Inflammatory macrophage (primary cell): ENCODE measurements around the gene KCNMA1.
A peak's percentile ranks its signal among the peaks of the same experiment; 100 is the strongest.

Experiments used
- DNase-seq, 2 donors: peaks; one replicate each; pipeline ENCODE4 v3.0.0-alpha.2; 2020 to 2022

KCNMA1 gene

GRCh38 chr10:77478247-77478961 is 159.2 kb downstream of the KCNMA1 start:
- DNase-seq = no peak

- no peak for DNase-seq
Observed at GRCh38 chr10:77475522-77475921, 162.1 kb downstream of the KCNMA1 start.

DNA sequence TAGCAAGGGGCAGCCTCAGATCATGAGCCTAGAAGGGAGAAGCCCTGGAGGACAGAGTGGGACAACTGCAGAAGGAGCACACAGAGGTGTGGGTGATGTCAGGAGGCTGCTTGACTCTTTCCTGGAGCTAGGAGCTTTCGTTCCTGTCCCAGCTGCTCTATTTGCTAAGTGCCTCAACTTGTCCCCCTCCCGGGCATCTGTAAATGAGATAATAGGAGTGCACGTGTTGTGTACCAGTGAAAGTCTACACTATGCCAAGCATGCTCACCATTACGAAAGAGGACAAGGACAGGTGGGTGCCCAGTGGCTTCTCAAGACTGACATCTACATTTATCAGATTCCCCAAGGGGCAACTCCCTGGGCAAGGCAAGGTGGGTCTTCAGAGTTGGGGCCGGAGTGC is 162.7 kb downstream of the KCNMA1 start:
- no peak for DNase-seq

GRCh38 chr10:77474386-77474785 is 163.2 kb downstream of the KCNMA1 start:
- no peak for DNase-seq

GRCh38 chr10:77472146-77472545 is 165.5 kb downstream of the KCNMA1 start:
- no peak for DNase-seq

DNA sequence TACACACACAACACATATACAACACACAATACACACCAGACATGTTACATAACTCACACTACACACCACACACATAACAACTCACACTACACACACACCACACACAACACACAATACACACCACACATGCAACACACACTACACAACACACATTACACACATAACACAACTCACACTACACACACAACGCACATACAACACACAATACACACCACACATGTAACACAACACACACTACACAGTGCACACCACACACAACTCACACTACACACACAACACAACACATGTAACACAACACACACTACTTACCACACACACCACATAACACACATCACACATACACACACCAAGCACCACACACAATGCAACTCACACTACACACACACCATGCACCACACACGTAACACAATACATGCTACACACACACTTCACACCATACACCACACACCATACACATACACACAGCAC is 166.5 kb downstream of the KCNMA1 start:
- DNase-seq = no peak

DNA sequence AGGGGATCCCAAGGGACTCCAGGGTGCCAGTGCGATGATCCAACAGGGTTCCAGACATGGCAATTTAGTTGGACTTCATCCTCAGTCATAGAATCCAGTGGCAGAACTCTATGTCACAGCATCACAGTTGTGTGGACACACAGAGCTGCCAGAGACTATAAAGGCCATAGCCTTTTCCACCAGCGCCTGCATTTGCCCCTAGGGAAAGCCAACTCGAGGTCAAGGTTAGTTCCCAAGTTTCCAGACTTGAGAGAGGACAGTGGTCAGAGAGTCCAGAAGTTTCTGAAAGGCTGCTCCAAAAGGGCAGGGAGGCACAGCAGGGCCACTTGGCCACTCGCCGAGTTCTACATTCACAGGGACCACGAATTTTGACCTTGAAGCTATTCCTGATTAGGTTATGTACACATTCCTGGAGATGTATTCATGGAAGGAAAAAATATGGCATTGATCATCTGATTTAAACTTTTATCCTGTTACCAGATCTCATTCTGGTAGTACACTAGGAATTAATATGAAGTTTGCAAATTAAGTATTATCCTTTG is 170.1 kb downstream of the KCNMA1 start:
- DNase-seq = no peak

DNA sequence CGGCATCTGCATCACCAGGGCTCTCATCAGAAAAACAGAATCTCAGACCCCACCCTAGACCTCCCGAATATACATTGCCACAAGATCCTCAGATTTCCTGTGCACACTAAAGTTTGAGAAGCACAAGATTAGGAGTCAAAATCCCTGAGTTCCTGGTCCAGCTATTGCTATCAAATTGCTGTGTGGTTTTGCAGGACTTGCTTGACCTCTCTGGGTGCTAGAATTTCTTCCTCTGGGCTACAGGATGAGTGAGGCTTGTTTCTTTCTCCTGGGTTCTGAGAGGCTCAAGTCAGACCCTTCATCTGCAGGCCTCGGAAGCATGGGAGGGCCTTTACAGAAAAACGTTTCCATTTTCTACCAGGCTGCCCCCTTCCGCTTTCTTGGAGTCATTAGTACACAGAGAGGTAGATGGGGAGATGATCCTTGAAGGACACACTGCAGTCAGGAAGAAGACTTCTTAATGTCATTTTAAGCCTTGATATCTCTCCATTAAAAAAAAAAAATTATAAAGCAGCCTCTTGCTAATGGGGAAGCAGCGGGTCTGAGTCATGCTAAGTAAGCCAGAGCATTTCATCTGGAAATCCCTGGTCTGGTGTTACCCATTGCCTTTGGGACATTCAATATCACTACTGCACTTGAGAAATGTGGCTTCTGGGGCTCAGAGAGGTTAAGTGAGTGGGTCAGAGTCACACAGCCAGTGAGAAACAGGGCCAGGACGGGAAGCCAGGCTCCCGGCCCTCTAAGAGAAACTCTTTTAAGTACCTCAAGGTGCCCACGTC is 173.5 kb downstream of the KCNMA1 start:
- peak in 1 of 2 donors; percentile 53 for DNase-seq

GRCh38 chr10:77463499-77463898 is 174.1 kb downstream of the KCNMA1 start:
- DNase-seq = no peak

- no peak for DNase-seq
Observed at GRCh38 chr10:77461636-77462296, 175.8 kb downstream of the KCNMA1 start.

GRCh38 chr10:77459905-77460304 is 177.7 kb downstream of the KCNMA1 start:
- DNase-seq = no peak

- DNase-seq = no peak
Observed at GRCh38 chr10:77458986-77459590, 178.5 kb downstream of the KCNMA1 start.

GRCh38 chr10:77457721-77458120 is 179.9 kb downstream of the KCNMA1 start:
- DNase-seq = no peak

- DNase-seq = no peak
Observed at GRCh38 chr10:77457266-77457665, 180.3 kb downstream of the KCNMA1 start.

GRCh38 chr10:77456414-77456813 is 181.2 kb downstream of the KCNMA1 start:
- peak in 1 of 2 donors; percentile 4 for DNase-seq

DNA sequence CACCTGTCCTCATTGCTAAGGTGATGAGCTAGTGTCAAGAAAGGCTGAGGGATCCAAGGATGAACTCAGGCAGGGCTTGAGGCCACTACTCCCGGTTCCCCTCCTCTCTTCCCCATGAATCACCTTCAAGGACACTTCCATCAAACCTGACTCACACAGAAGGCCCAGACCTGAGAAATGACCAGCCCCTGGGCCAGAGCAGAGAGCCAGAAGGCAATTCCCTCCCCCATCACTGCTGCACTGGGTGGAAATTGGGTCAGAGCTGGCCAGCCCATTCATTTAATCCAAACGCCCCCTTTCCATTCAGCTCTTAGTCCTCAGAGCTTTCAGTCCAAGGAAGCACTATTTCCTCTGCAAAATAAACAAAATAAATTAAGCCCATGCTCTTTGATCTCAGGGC is 182.0 kb downstream of the KCNMA1 start:
- no peak for DNase-seq

DNA sequence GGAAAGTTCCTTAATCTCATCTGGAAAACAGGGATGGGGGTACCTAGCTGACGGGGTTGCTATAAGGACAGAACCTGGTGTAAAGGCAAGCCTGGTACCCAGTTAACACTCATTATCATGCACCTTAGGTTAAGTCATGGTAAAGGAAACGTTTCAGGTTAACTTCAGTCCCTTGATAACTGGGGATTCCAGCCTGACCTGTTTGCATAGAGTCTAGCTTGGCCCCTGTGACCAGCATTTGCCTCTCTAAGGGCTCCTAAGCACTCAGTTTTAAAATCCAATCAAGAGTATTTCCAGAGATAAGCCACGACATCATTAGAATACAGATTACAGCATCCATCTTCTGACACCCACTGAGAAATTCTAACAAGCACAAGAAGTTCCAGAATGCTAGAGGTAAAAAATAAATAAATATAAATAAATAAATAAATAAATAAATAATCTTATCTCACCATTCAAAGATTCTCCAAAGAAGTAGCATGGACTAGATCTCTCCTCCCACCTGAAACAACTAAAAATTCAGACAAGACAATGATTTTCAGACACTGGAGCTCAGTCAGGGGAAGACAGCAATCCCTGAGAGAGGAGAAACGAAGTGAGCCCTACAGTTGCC is 184.6 kb downstream of the KCNMA1 start:
- no peak for DNase-seq

- no peak for DNase-seq
Observed at GRCh38 chr10:77451886-77452285, 185.7 kb downstream of the KCNMA1 start.

DNA sequence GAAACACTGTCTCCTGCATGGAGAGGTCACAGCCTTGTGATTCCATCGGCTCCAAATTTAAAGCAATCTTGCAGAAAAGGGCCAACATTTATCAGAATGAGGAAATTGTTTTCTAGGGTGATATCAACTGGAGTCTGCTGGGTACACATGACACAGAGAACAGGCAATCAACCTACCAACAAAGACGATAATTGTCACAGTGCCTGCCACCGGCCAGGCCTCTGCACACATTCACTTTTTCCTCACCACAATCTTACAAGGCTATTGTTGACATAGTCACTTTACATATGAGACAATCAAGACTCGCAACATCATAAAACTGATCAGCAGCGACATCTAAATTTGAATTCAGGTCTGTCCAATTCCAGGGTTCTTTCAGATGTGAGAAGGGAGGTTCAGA is 189.4 kb downstream of the KCNMA1 start:
- DNase-seq = no peak

DNA sequence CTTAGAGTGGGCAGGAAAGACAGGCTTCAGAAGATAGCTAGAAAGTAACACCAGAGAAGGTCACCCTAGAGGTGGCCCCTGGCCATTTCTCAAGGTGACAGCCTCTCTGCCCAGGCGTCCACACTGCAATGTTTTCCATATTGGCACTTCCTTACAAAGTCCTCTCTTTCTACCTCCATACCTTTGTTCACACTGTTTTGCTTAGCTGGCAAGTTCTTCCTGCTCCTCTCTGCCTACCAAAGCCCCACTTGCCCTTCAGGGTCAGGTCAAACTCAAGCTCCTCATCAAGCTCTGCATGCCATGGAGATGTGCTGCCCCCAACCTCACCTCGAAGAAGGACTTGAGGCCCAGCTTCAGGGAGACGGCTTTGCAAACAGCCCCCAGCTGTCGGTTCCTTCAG is 190.9 kb downstream of the KCNMA1 start:
- DNase-seq = no peak

DNA sequence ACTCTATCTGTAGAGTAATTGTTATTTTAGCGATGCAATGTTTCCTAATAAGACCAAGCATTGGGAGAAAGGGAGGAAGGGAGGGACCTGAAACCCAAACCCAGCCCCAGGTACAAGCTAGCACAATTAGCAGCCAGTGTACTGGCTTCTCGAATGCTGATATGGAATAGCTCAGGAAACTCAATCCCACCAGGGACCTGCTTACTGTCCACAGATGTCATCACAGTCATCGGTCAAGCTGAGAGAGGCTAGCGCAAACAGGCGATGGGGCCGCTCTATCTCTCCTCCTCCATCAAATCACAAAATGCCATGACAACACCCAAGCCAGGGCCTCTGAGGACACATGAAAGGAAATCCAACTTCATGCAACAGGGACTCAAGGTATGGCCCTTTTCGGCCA is 192.1 kb downstream of the KCNMA1 start:
- DNase-seq = no peak

DNA sequence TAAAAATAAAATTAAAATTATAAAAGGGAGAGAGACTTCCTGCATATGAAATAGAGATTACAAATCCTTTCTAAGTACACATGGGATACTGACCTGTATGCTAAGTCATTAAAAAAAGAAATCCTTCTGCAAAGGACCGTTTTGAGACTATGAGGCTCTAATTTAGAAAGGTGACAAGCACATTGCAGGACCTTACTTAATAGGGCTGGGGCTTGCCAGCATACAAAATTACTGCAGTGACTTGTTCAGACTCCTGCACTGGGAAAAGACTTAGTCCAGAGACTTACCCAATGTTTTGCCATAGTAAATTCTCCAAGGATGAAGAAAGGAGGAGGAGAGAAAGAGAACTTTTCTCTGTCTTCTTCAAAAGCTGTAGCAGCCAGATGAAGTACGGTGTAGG is 193.6 kb downstream of the KCNMA1 start:
- no peak for DNase-seq
